HG03558 (cell line): ENCODE measurements around the gene PGM5.

Source experiments
- ATAC-seq: cut with Tn5 transposase; IDR thresholded peaks from one replicate; pipeline ENCODE4 v1.9.1; 2021; ENCODE audit warnings: moderate number of reproducible peaks; ENCODE audit not compliant: unreplicated experiment; ENCODE audit errors: extremely low read depth

PGM5 gene

DNA sequence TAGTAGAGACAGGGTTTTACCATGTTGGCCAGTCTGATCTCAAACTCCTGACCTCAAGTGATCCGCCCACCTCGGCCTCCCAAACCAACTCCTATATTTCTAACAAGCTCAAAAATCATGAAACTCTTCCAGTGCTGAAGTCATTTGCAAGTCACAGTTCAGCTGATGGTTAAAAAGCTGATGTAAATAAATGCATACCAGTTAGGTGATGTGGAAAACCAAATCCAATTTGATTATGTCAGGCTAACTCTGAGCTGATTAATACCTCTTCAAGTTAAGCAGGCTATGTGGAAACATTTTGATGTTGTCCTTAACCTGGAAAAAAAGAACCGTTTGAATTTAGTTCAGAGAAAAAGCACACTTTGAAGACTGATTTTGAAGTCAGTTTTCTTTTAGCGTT lies 133.2 kb downstream of the PGM5 start:
- ATAC-seq, result no peak

GRCh38 chr9:68492806-68493205 lies 136.4 kb downstream of the PGM5 start:
- no peak for ATAC-seq

- ATAC-seq, result no peak
Measured at GRCh38 chr9:68493541-68493940, 137.1 kb downstream of the PGM5 start.

GRCh38 chr9:68493958-68494577 lies 137.7 kb downstream of the PGM5 start:
- no peak for ATAC-seq

DNA sequence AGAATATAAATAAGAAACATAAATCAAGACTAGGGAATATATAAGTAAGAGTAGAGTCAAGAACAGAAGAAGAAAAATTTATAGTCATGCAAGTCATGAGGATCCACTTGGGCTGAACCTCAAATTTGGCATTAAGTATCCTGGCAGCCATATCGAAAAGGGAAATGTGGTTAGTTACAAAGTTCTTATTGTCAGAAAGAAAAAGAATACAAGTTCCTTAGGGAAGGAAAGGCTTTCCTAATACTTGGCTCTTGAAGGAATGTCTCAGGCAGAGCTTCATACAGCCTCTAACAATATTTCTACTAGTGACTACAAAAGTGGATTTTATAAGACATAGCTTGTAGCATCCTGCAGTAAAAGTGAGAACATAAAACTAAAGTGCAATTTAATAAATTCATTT lies 138.8 kb downstream of the PGM5 start:
- no peak for ATAC-seq

GRCh38 chr9:68496356-68496755 lies 139.9 kb downstream of the PGM5 start:
- no peak for ATAC-seq

GRCh38 chr9:68497629-68498028 lies 141.2 kb downstream of the PGM5 start:
- ATAC-seq, result no peak

DNA sequence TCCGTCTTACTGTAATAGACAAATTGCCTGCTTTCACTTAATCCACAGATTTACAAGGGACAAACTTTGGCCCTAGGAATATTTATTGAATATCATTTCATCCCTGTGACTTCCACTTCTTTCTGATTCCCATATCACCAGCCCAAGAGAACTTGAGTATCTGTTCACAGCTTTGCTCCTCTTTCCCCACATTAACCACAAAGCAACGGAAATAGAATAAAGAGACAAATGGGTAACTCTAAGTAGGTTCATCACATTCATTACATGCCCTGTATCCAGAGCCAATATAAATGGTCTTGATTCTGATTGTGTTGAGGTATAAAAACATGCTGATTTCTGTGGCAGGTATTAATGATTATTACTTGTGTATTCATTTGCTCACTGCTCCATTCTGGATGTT lies 142.4 kb downstream of the PGM5 start:
- no peak for ATAC-seq

GRCh38 chr9:68500457-68501381 lies 144.3 kb downstream of the PGM5 start:
- ATAC-seq, result no peak

DNA sequence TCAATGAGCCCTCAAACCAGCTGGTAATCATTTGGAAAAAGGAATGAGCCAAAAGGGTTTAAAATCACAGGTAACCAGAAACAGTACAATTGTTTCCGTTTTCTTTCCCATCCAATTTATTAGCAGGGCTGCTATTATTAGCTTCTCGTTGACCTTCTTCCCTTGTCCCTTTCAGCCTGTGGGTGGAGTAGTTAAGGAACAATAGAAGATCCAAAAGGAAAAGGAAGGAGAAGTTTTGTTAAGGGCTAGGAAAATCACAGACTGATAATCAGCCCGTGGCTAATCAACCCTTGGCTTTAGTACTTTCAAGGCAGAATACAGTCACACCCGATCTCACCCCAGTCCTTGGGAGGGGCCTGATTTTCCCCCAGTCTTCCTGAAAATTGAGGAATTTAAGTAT lies 145.9 kb downstream of the PGM5 start:
- ATAC-seq, result no peak

GRCh38 chr9:68505681-68506409 lies 149.4 kb downstream of the PGM5 start:
- ATAC-seq, result no peak

- no peak for ATAC-seq
Measured at GRCh38 chr9:68506551-68506950, 150.1 kb downstream of the PGM5 start.

GRCh38 chr9:68507130-68507805 lies 150.9 kb downstream of the PGM5 start:
- ATAC-seq, result no peak

DNA sequence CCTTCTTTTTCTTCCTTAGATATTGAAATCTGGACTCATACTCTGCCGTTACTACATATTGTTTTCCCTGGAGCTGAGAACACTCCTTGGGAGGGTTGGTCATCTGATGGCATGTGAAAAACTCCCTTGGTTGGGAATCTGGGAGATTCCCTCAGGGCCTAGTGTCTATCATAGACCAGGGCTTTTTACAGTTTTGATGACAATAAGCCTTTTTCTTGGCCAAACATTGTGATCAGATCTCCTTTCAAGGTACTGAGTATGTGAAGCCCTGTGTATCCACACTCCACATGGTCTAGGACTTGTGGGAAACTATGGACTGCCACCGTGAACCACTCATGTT lies 151.4 kb downstream of the PGM5 start:
- ATAC-seq, result no peak

- ATAC-seq, result no peak
Measured at GRCh38 chr9:68508547-68508946, 152.1 kb downstream of the PGM5 start.

DNA sequence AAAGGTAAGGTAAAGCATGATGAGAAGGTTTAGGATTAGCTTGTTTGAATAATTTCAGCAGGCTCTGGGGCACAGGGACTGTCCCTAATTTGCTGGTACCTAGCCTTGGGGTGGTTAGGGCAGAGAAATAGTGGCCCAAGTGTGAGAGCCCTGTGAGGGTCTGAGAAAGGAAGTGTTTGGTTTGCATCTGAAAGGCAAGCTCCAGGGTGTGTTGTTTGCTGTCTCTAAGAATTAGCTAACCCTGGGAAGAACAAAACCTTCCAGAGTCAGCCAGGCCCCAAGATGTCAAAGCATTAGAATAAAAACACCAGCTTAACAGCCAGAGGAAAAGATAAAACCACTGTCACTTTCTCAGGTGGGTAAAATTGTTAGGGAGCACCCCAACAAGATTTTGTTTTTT lies 153.3 kb downstream of the PGM5 start:
- ATAC-seq, result no peak

- no peak for ATAC-seq
Measured at GRCh38 chr9:68513385-68513784, 157.0 kb downstream of the PGM5 start.

DNA sequence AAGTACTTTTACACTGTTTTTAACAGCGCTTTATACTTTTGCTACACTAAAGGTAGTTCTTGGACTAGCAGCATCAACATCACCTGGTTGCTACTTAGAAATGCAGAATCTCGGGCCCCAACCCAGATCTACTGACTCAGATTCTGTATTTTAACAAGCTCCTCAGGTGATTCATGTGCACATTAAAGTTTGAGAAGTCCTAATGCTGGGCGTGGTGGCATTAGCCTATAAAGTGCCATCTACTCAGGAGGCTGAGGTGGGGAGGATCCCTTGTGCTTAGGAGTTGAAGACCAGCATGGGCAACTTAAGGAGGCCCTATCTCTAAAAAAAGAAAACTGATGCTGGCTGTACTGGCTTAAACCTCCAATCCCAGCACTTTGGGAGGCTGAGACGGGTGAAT lies 157.6 kb downstream of the PGM5 start:
- no peak for ATAC-seq

GRCh38 chr9:68515326-68516017 lies 159.1 kb downstream of the PGM5 start:
- ATAC-seq, result no peak

DNA sequence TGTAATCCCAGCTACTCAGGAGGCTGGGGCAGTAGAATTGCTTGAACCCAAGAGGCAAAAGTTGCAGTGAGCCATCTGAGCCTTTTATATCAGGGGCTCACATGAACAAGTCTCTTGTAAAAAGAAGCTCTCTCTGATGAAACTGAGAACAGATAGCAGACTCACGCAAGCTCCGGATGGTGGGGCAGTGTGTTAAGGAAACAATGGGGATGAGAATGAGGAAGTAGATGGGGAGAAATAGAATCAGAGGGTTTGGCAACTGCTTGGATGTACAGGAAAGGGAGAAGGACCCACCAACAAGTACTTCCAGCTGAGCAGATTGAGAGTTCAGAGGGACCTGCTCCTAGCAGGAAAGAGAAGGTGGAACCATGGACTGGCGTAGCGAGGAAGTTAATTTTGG lies 165.7 kb downstream of the PGM5 start:
- no peak for ATAC-seq
